GM12801 (cell line): Measurements from ENCODE around the gene SAMD14.

Experiments used
- TF ChIP-seq, protein P1 (sequence below): IDR thresholded peaks from one replicate; pipeline ENCODE4 v1.5.1; 2011; ENCODE audit warnings: control low read depth; ENCODE audit not compliant: insufficient read length; ENCODE audit errors: extremely low read depth

SAMD14 gene

DNA sequence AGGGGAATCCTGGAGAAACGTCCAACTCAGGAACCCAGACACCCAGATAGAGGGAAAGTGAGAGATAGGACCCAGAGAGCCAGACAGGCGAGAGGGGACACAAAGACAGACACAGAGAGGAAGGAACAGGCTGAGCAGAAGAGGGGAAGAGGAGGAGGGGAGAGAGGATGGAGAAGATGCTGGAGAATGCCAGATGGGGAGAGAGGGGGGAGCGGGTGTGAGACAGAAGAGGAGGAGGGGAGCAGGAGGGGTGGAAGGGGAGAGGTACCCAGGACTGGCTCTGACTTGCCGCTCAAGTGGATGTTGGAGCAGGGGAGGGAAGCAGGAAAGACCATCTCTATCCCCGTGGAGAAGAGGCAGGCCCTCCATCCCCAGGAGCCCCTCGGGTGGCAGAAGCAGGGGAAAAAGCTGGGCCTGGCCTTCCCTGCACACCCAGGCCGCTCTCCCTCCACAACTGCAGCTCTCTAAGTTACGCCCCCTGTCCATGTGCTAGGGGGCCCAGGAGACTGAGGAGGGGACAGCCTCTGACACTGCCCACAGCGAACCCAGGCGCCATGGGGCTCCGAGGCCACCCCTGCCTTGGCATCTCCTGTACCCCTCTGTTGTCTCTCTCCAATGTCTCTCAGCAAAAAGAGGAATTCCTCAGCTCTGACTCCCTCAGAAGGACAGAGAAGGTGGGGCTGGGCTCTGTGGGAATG is 15.7 kb upstream of the SAMD14 start:
- TF ChIP-seq, protein P1, sequence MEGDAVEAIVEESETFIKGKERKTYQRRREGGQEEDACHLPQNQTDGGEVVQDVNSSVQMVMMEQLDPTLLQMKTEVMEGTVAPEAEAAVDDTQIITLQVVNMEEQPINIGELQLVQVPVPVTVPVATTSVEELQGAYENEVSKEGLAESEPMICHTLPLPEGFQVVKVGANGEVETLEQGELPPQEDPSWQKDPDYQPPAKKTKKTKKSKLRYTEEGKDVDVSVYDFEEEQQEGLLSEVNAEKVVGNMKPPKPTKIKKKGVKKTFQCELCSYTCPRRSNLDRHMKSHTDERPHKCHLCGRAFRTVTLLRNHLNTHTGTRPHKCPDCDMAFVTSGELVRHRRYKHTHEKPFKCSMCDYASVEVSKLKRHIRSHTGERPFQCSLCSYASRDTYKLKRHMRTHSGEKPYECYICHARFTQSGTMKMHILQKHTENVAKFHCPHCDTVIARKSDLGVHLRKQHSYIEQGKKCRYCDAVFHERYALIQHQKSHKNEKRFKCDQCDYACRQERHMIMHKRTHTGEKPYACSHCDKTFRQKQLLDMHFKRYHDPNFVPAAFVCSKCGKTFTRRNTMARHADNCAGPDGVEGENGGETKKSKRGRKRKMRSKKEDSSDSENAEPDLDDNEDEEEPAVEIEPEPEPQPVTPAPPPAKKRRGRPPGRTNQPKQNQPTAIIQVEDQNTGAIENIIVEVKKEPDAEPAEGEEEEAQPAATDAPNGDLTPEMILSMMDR = no peak

DNA sequence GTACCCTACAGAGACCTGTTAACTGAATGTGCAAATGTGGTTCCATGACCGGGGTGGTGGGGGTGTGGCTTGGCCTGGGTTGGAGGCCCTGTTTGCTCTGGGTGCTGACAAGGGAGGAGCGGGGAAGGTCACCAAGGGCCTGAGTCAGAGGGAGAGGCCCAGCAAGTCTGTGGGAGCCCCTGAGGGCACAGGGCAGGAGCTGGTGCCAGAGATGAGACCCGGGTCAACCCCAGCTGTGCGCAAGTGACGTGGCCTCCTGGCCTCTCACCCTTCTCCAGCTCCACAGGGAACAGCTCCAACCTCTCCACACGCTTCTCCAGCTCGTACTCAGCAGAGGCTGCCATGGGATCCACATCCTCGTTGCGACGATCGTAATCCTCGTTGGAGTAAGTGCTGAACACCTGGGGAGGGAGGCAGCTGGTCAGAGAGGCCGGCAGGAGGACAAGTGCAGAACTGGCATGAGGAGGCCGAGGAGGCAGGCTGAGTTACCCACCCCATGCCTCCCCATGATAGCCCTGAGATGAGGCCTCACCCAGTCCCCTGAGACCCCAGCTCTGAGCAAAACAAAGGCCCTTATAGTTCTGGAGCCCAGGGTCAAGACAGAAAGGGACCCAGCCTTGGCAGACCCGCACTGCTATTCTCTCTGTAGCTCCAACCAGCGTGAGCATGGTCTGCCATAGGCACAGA is 15.0 kb upstream of the SAMD14 start:
- TF ChIP-seq, protein P1 = no peak

DNA sequence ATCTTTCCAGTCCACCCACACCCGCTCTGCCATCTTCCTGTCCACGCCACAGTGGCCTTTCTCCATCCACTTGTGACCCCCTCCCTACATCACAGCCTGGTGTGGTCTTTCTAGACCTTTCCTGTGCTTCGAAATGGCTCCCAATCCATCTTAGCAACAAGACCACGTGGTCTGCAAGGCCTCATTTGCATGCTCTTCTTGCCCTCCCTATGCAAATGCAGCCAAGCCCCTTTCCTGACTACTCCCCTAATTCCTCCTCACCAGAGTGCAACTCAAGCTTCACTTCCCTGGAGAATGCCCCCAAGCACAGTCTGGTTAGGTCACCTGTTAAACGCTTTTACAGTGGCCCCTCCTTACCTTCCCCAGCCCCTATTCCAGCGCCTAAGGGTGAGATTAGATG is 14.4 kb upstream of the SAMD14 start:
- TF ChIP-seq, protein P1 = no peak

DNA sequence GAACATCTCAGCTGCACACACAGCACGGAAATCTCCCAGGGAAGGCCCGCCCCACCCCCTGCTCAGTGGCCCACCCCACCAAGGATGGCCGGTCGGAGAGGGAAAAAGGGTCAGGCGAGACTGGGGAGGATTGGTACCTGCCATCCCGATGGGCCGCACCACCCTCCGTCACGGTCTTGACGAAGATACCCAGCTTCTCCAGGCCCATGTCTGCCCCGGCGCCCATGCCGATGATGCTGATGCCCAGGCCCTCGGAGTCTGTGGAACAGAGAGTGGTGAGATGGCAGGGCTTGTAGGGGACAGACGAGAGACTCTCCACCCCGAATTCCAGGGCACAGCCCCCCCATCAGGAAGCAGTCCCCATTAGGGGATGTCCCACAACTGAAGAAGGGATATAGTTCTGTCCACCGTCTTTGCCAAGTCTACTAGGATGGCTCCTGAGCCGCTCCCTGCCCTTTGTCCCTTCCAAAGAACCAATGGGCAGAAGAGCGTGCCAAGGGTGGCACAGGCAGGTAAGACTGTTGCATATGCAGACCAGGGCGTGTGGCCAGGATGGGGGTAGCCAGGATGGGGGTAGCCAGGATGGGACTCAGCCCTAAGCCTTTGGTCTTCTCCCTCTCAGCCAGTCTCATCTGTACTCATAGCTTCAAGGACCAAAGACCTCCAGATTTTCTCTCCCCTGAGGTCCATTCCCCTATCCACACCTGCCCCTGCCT is 13.7 kb upstream of the SAMD14 start:
- TF ChIP-seq, protein P1 = no peak

- TF ChIP-seq, protein P1 = no peak
Observed at GRCh38 chr17:50141745-50142110, 11.8 kb upstream of the SAMD14 start.

GRCh38 chr17:50141026-50141744 is 11.2 kb upstream of the SAMD14 start:
- TF ChIP-seq, protein P1 = no peak
